Gastroesophageal sphincter (tissue), 4 donors: ENCODE results near the gene ACACB. TPM values are rescaled to one million over a fixed set of nuclear protein-coding genes. Genes with fewer than 3 reads are reported as not detected.

ENCODE experiments used
- ATAC-seq: fragments of 150-250 bp; one replicate; pipeline ENCODE4 v1.9.1; 2016; ENCODE audit warnings: mild to moderate bottlenecking, moderate library complexity
- H3K27ac ChIP-seq, 4 donors: fragments of 200-600 bp; sonication (generic) in 3 of 4; 1 replicate in 3 of 4; 2 replicates in 1 of 4; pipeline ENCODE4 v1.5.1; 2016 to 2019
- H3K27me3 ChIP-seq: fragments of 200-600 bp; sonication (generic); one replicate; pipeline ENCODE4 v1.5.1; 2019
- H3K36me3 ChIP-seq, 2 donors: fragments of 200-600 bp; sonication (generic); one replicate each; pipeline ENCODE4 v1.5.1; 2019; ENCODE audit warnings: control low read depth in 1 of 2
- H3K4me1 ChIP-seq, 3 donors: fragments of 200-600 bp; sonication (generic); 1 replicate in 2 of 3; 2 replicates in 1 of 3; pipeline ENCODE4 v1.5.1; 2016 to 2019; ENCODE audit warnings: control low read depth in 2 of 3
- H3K4me3 ChIP-seq, 2 donors: fragments of 200-600 bp; sonication (generic); one replicate each; pipeline ENCODE4 v1.5.1; 2019; ENCODE audit warnings: mild to moderate bottlenecking in 1 of 2, moderate library complexity in 1 of 2
- H3K9me3 ChIP-seq, 3 donors: fragments of 200-600 bp; sonication (generic); one replicate each; pipeline ENCODE4 v1.5.1; 2017 to 2019; ENCODE audit warnings: control low read depth in 2 of 3
- EP300 ChIP-seq: sonication (generic); formaldehyde crosslinking; IDR thresholded peaks from one replicate; pipeline ENCODE4 v1.6.1; 2017; ENCODE audit warnings: antibody characterized with exemption, mild to moderate bottlenecking
- POLR2A ChIP-seq, 2 donors: fragments of 450-650 bp; IDR thresholded peaks; one replicate each; pipeline ENCODE4 v1.6.1; 2017; ENCODE audit warnings: antibody characterized with exemption in 2 of 2, mild to moderate bottlenecking in 2 of 2, moderate library complexity in 1 of 2
- POLR2AphosphoS5 ChIP-seq: sonication (generic); formaldehyde crosslinking; IDR thresholded peaks from one replicate; pipeline ENCODE4 v1.6.1; 2017; ENCODE audit warnings: antibody characterized with exemption
- WGBS, 2 donors: methylation state at CpG; one replicate each; pipeline ENCODE4 v1.1.5; 2018; ENCODE audit warnings: low coverage in 1 of 2; 5-methylcytosine and 5-hydroxymethylcytosine counted together
- total RNA-seq, 4 donors: library from RNA; depleted of rRNA; stranded (reverse); fragments of >200 nt; gene quantifications; one replicate each; pipeline ENCODE4 v1.1.0, GENCODE V29; 2016
- TF ChIP-seq, protein P1 (sequence below), 4 experiments: fragments of 200-600 bp in 2 of 4; fragments of 450-650 bp in 2 of 4; sonication (generic) in 1 of 4; IDR thresholded peaks; one replicate each; pipeline ENCODE4 v1.5.1; 2017 to 2019; ENCODE audit warnings: antibody characterized with exemption in 4 of 4, mild to moderate bottlenecking in 2 of 4, moderate library complexity in 2 of 4

Gene ACACB
- total RNA-seq, 4 donors from 2014 or later, result 49.4 to 230 (median 138) TPM

DNA sequence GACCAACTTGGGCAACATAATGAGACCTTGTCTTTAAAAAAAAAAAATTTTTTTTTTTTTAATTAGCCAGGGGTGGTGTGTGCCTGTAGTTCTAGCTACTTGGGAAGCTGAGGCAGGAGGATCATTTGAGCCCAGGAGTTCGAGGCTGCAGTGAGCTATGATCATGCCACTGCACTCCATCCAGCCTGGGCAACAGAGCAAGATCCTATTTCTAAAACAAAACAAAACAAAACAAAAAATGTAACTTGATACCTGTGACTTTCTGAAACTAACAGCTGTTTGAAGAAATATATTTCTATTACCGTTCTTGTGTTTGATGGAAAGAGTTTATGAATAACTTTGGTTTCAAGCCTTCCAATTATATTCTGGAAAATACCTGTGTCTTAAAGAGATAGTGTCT lies 1.7 kb upstream of the ACACB start:
- peak overlapping the region; percentile 90 to 97 (median 94) for H3K27ac ChIP-seq
- no peaks in the 10 kb centered on the region for H3K9me3 ChIP-seq
- H3K36me3 ChIP-seq, result peaks cover 0 to 5% of the 10 kb centered on the region in 2 donors
- H3K4me1 ChIP-seq, result peaks cover 16 to 93% (median 31%) of the 10 kb centered on the region in 3 donors
- 36 to 50% methylated on average over 2 of the region's 2 CpGs for WGBS, 2 donors
- no peak for ATAC-seq
- no peaks in the 10 kb centered on the region for H3K27me3 ChIP-seq
- H3K4me3 ChIP-seq, result no peak overlapping the region
- TF ChIP-seq POLR2A (IDR thresholded peaks at IDR 0.05), result no peak
- TF ChIP-seq EP300, result no peak
- no peak for TF ChIP-seq POLR2AphosphoS5

DNA sequence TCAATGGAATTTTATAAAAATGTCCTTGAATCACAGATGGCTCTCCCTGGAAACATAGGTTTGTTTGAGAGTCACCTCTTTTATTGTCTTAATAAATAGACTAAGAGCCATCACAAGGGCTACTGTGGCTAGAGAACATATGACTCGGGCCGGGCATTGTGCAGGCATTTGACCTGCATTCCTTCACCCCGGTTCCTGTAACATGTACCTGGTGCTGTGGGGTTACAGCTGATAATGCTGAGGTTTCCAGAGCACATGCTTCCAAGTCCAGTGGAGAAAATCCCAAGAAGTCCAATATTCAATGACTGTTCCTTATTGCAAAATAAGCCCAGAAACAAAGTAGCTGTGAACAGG lies 1.0 kb upstream of the ACACB start:
- ATAC-seq, result no peak
- H3K27ac ChIP-seq, result peak overlapping the region; percentile 90 to 97 (median 94)
- H3K9me3 ChIP-seq, result no peaks in the 10 kb centered on the region
- H3K4me3 ChIP-seq, result no peak overlapping the region
- H3K27me3 ChIP-seq, result no peaks in the 10 kb centered on the region
- TF ChIP-seq, protein P1, sequence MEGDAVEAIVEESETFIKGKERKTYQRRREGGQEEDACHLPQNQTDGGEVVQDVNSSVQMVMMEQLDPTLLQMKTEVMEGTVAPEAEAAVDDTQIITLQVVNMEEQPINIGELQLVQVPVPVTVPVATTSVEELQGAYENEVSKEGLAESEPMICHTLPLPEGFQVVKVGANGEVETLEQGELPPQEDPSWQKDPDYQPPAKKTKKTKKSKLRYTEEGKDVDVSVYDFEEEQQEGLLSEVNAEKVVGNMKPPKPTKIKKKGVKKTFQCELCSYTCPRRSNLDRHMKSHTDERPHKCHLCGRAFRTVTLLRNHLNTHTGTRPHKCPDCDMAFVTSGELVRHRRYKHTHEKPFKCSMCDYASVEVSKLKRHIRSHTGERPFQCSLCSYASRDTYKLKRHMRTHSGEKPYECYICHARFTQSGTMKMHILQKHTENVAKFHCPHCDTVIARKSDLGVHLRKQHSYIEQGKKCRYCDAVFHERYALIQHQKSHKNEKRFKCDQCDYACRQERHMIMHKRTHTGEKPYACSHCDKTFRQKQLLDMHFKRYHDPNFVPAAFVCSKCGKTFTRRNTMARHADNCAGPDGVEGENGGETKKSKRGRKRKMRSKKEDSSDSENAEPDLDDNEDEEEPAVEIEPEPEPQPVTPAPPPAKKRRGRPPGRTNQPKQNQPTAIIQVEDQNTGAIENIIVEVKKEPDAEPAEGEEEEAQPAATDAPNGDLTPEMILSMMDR (IDR thresholded peaks at IDR 0.05), result no peak
- TF ChIP-seq POLR2AphosphoS5, result no peak
- TF ChIP-seq EP300, result no peak
- H3K36me3 ChIP-seq, result no peaks in the 10 kb centered on the region
- WGBS, 2 donors, result 77 to 80% methylated on average over 2 to 3 of the region's 3 CpGs
- H3K4me1 ChIP-seq, result peaks cover 13 to 93% (median 31%) of the 10 kb centered on the region in 3 donors

DNA sequence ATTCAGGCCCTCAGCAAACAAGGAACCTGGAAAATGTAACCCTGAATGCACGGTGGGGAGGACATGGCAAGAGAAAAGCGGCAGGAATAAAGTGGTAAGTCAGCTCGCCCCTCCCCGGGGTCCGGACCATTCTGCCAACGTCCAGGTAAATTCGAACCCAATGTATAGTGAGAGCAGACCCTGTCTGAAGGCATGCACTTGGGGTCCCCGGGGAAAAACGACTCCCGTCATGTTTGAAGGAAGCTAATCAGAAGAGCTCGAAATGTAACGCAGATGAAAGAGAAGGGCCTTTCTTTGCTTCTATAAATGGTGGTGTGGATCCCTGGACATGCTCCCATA lies 193 bp downstream of the ACACB start:
- Histone ChIP-seq H3K9me3 (no peaks in the 10 kb centered on the region), H3K36me3 (no peaks in the 10 kb centered on the region), H3K4me1 (peaks cover 11 to 89% (median 28%) of the 10 kb centered on the region in 3 donors), H3K4me3 (peak overlapping the region in 1 of 2 donors; percentile 21), H3K27ac (peak overlapping the region; percentile 90 to 97 (median 94)), H3K27me3 (no peaks in the 10 kb centered on the region)
- 24% methylated on average over 12 of the region's 12 CpGs; no CpG with 5 or more reads in 1 of the 2 donors for WGBS, 2 donors
- TF ChIP-seq POLR2AphosphoS5, result no peak
- TF ChIP-seq EP300, result no peak
- no peak for TF ChIP-seq POLR2A (IDR thresholded peaks at IDR 0.05)
- TF ChIP-seq, protein P1 (IDR thresholded peaks at IDR 0.05), result no peak
- ATAC-seq, result no peak

DNA sequence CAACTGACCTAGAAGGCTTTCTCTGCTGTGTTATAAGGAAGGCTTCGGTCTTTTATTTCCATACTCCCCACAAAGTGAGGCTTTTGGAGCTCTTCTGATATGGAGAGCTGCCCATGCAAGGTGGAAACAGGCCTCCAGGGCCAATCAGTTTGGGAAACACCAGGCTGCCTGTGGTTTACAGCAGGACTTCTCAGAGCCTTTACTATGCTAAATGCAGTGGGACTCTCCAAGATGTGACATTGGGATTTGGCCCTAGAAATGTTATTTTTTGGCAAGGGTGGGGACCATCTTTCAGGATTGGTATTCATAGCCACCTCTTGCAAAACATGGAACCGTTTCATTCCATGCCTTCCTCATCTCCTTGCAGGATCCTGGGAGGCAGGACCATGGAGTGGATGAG lies 3.7 kb downstream of the ACACB start:
- Histone ChIP-seq H3K36me3 (no peaks in the 10 kb centered on the region), H3K27me3 (no peaks in the 10 kb centered on the region), H3K9me3 (no peaks in the 10 kb centered on the region), H3K4me1 (peaks cover 7 to 55% (median 9%) of the 10 kb centered on the region in 3 donors), H3K27ac (peak overlapping the region in 2 of 4 donors; percentile 94 to 97), H3K4me3 (no peak overlapping the region)
- no peak for ATAC-seq
- TF ChIP-seq POLR2AphosphoS5, result no peak
- 38 to 80% methylated on average over 1 to 2 of the region's 2 CpGs for WGBS, 2 donors

DNA sequence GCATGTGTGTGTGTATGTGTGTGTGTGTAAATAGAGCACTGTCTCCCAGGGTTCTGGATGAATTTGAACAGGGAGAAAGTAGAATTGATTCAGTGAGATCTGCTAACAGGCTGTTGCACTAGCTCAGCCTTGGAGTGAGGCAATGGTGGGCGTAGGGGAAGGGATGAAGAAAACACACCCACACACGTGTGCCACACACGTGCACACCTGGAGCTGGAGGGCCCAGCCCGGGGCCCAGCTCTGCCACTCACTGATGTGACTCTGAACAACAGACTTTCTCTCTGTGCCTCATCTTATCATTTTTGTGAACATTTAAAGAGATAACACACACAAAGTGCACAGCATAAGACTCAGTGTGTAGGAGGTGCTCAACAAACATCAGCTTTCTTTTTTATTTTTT lies 4.2 kb downstream of the ACACB start:
- no peak for ATAC-seq
- peaks cover 4 to 50% (median 7%) of the 10 kb centered on the region in 3 donors for H3K4me1 ChIP-seq

DNA sequence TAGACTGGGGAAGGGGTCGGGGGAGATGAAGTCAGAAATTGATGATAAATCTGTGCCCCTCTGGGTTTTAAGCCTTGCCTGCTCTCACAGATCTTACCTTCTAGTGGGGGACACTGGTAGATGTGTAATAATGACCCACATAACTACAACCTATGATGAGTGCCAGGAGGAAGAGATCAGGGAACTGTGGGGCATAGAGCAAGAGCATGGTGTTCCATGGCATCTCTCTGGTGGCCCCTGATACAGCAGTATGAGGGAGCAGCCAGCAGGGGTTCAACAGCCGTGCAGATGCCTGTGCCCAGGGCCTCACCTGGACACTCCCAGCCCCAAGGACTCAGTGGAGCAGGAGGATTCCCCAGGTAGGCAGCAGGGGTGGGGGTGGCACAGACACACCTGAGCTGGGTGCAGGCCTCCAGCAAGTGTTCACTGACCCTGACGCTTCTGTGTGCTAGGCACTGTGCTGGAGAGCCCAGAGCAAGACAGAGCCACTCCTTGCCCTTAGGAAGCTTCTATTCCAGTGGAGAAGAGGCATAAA lies 5.0 kb downstream of the ACACB start:
- Histone ChIP-seq H3K4me3 (no peak overlapping the region), H3K36me3 (no peaks in the 10 kb centered on the region), H3K9me3 (no peaks in the 10 kb centered on the region), H3K27me3 (no peaks in the 10 kb centered on the region), H3K27ac (peak overlapping the region in 1 of 4 donors; percentile 97), H3K4me1 (peaks cover 2 to 50% (median 7%) of the 10 kb centered on the region in 3 donors)
- ATAC-seq, result no peak
- WGBS, 2 donors, result 80 to 94% methylated on average over 1 to 2 of the region's 3 CpGs
- no peak for TF ChIP-seq EP300
- TF ChIP-seq, protein P1 (IDR thresholded peaks at IDR 0.05), result no peak
- TF ChIP-seq POLR2AphosphoS5, result no peak
- no peak for TF ChIP-seq POLR2A (IDR thresholded peaks at IDR 0.05)

More for the DNA sequence above, 4.2 kb downstream of the ACACB start:
- no peak overlapping the region for H3K4me3 ChIP-seq
- peak overlapping the region in 1 of 4 donors; percentile 97 for H3K27ac ChIP-seq
- 87 to 100% methylated on average over 1 to 4 of the region's 4 CpGs for WGBS, 2 donors
- no peaks in the 10 kb centered on the region for H3K27me3 ChIP-seq
- no peaks in the 10 kb centered on the region for H3K36me3 ChIP-seq
- no peak for TF ChIP-seq POLR2AphosphoS5
- TF ChIP-seq, protein P1 (IDR thresholded peaks at IDR 0.05), result no peak
- TF ChIP-seq POLR2A (IDR thresholded peaks at IDR 0.05), result no peak
- no peak for TF ChIP-seq EP300
- H3K9me3 ChIP-seq, result no peaks in the 10 kb centered on the region
